ENCODE data around the gene ACSF3. TPM values are rescaled to one million over a fixed set of nuclear protein-coding genes. Genes with fewer than 3 reads are reported as not detected.

Gene ACSF3
- polyA plus RNA-seq, 1 donor from 2014 or later = 20.8 TPM

- Histone ChIP-seq H3K9me3 (ENCODE audit: low read length) (no peaks in the 10 kb centered on the region), H2AFZ (ENCODE audit: low read depth, low read length) (no peak overlapping the region), H3K4me2 (ENCODE audit: low read length) (no peak overlapping the region), H3K27me3 (ENCODE audit: insufficient read depth, low read depth, low read length) (no peaks in the 10 kb centered on the region), H3K9me2 (ENCODE audit: insufficient read depth, low read length) (no peaks in the 10 kb centered on the region), H3K9ac (ENCODE audit: low read length) (no peak overlapping the region), H3F3A (ENCODE audit: insufficient read depth, low read length, poor library complexity, severe bottlenecking) (no peaks in the 10 kb centered on the region), H3K27ac (ENCODE audit: low read length) (no peak overlapping the region), H3K4me3 (ENCODE audit: low read length) (no peak overlapping the region), H3K36me3 (ENCODE audit: insufficient read depth, low read length) (no peaks in the 10 kb centered on the region), H4K20me1 (ENCODE audit: insufficient read depth) (no peaks in the 10 kb centered on the region), H3K79me2 (replicated peaks; ENCODE audit: insufficient read depth, low read length) (no peaks in the 10 kb centered on the region)
- no peak for TF ChIP-seq TAF1 (IDR thresholded peaks at IDR 0.05; ENCODE audit: low read depth)
- TF ChIP-seq CTCF (IDR thresholded peaks at IDR 0.05; ENCODE audit: poor library complexity, severe bottlenecking) = no peak
- no peak for TF ChIP-seq MXI1 (conservative IDR thresholded peaks at IDR 0.05; ENCODE audit: poor library complexity, severe bottlenecking)
Measured at GRCh38 chr16:89054261-89054661, 39.4 kb upstream of the ACSF3 start.

GRCh38 chr16:89054714-89055113 lies 38.9 kb upstream of the ACSF3 start:
- Histone ChIP-seq H3K9me3 (ENCODE audit: low read length) (no peaks in the 10 kb centered on the region), H3K79me2 (replicated peaks; ENCODE audit: insufficient read depth, low read length) (no peaks in the 10 kb centered on the region), H2AFZ (ENCODE audit: low read depth, low read length) (no peak overlapping the region), H3K27ac (ENCODE audit: low read length) (no peak overlapping the region), H4K20me1 (ENCODE audit: insufficient read depth) (no peaks in the 10 kb centered on the region), H3K36me3 (ENCODE audit: insufficient read depth, low read length) (no peaks in the 10 kb centered on the region), H3K4me2 (ENCODE audit: low read length) (no peak overlapping the region), H3F3A (ENCODE audit: insufficient read depth, low read length, poor library complexity, severe bottlenecking) (no peaks in the 10 kb centered on the region), H3K4me3 (ENCODE audit: low read length) (no peak overlapping the region), H3K9me2 (ENCODE audit: insufficient read depth, low read length) (no peaks in the 10 kb centered on the region), H3K9ac (ENCODE audit: low read length) (no peak overlapping the region), H3K27me3 (ENCODE audit: insufficient read depth, low read depth, low read length) (no peaks in the 10 kb centered on the region)
- TF ChIP-seq CTCF (IDR thresholded peaks at IDR 0.05; ENCODE audit: poor library complexity, severe bottlenecking) (no peak), REST (IDR thresholded peaks at IDR 0.05; ENCODE audit: borderline replicate concordance) (no peak), SMC3 (conservative IDR thresholded peaks at IDR 0.05; ENCODE audit: poor library complexity) (no peak), POLR2AphosphoS5 (IDR thresholded peaks at IDR 0.05) (no peak), RAD21 (conservative IDR thresholded peaks at IDR 0.05) (no peak), MXI1 (conservative IDR thresholded peaks at IDR 0.05; ENCODE audit: poor library complexity, severe bottlenecking) (no peak), EP300 (conservative IDR thresholded peaks at IDR 0.05; ENCODE audit: poor library complexity, severe bottlenecking) (no peak), TAF1 (IDR thresholded peaks at IDR 0.05; ENCODE audit: low read depth) (no peak), EZH2 (IDR thresholded peaks at IDR 0.05; ENCODE audit: borderline replicate concordance, insufficient read depth, low read length, poor library complexity, severe bottlenecking) (no peak)

Data from neural cell (in vitro differentiated cells).